GM18867 (cell line): ENCODE measurements around the gene DMRTC2.
"Not testable (repeated sequence)": the region's sequence is repeated elsewhere in the genome, so short reads cannot be mapped to it uniquely, and the experiment has no call there.

Experiments
- ATAC-seq: cut with Tn5 transposase; IDR thresholded peaks from one replicate; pipeline ENCODE4 v1.9.1; 2021; ENCODE audit warnings: mild to moderate bottlenecking, moderate library complexity; ENCODE audit not compliant: unreplicated experiment

DMRTC2 gene

GRCh38 chr19:41869374-41869955 is 24.6 kb downstream of the DMRTC2 start:
- ATAC-seq = no peak

GRCh38 chr19:41870401-41870873 is 25.6 kb downstream of the DMRTC2 start:
- ATAC-seq = no peak

GRCh38 chr19:41871573-41872383 is 26.9 kb downstream of the DMRTC2 start:
- ATAC-seq = peak; percentile 51

- ATAC-seq = no peak
Measured at GRCh38 chr19:41872384-41872774, 27.5 kb downstream of the DMRTC2 start.

GRCh38 chr19:41872775-41873647 is 28.2 kb downstream of the DMRTC2 start:
- ATAC-seq = no peak

- not testable (repeated sequence) for ATAC-seq
Measured at GRCh38 chr19:41875973-41876372, 31.1 kb downstream of the DMRTC2 start.

GRCh38 chr19:41876847-41877832 is 32.3 kb downstream of the DMRTC2 start, which contains the start of gene CD79A:
Gene CD79A (plus strand): TSS chr19:41877279. CDS start chr19:41877305, 26 bp downstream.
- ATAC-seq = peak; percentile 60

GRCh38 chr19:41877916-41878905 is 33.4 kb downstream of the DMRTC2 start:
- no peak for ATAC-seq

GRCh38 chr19:41879080-41879479 is 34.2 kb downstream of the DMRTC2 start:
- no peak for ATAC-seq

- ATAC-seq = no peak
Measured at GRCh38 chr19:41879670-41880328, 35.0 kb downstream of the DMRTC2 start.

GRCh38 chr19:41880329-41880708 is 35.5 kb downstream of the DMRTC2 start:
- ATAC-seq = no peak

GRCh38 chr19:41882568-41883462 is 38.0 kb downstream of the DMRTC2 start, which contains the start of gene ARHGEF1:
Gene ARHGEF1 (plus strand): TSS chr19:41883184. CDS start chr19:41888083, 4,899 bp downstream.
- no peak for ATAC-seq

GRCh38 chr19:41883463-41883820 is 38.6 kb downstream of the DMRTC2 start:
- ATAC-seq = no peak

- peak; percentile 76 for ATAC-seq
Measured at GRCh38 chr19:41883821-41884733, 39.2 kb downstream of the DMRTC2 start.

GRCh38 chr19:41886761-41887710 is 42.2 kb downstream of the DMRTC2 start:
- ATAC-seq = no peak
